Ecto neural progenitor cell (in vitro differentiated cells): ENCODE data around the gene DOCK10.
A peak's percentile ranks its signal among the peaks of the same experiment; 100 is the strongest.
"Not testable (repeated sequence)": the region's sequence is repeated elsewhere in the genome, so short reads cannot be mapped to it uniquely, and the experiment has no call there.

ENCODE experiments used
- DNase-seq: peaks from one replicate; pipeline ENCODE4 v3.0.0-alpha.2; 2018; ENCODE audit warnings: low spot score

DOCK10 gene

DNA sequence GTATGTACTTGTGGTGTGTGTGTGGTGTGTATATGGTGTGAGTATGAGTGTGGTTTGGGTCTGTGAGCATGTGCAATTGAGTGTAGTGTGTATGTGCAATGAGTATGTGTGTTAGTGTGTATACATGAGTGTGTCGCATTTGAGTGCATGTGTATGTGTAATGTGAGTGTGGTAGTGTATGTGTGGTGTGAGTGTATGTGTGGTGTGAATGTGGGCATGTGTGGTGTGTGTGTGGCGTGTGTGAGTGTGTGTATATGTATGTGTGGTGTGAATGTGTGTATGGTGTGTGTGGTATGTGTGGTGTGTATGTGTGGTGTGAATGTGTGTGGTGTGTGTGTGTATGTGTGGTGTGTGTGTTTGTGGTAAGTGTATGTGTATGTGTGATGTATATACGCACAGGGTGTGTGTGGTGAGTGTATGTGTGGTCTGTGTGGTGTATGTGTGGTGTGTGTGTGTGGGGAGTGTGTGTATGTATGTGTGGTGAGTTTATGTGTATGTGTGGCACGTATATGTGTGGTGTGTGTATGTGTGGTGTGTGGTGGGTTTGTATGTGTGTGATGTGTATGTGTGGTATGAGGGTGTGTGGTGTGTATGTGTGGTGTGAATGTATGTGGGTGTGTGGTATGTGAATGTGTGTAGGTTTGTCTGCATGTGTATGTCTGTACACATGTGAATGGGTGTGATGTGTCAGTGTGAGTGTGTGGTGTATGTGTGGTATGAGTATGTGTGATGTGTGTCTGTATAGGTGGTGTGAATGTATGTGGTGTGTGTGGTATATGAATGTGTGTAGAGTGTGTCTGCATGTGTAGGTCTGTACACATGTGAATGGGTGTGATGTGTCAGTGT, 123.4 kb downstream of the DOCK10 start:
- DNase-seq = no peak

DNA sequence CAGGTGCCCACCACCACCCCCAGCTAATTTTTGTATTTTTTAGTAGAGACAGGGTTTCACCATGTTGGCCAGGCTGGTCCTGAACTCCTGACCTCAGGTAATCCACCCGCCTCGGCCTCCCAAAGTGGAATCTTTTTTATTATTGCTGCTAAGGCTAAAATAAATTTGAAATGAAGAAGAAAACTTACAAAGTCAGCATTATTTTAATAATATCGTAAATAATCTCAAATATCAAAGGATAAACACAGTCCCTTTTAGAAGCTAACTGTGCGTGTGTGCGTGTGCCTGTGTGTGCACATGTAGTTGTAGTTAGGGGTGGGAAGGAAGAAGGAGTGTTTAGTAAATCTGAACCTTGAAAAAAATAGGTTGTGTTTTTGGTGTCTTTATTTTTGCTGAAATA, 125.0 kb downstream of the DOCK10 start:
- DNase-seq = not testable (repeated sequence)

DNA sequence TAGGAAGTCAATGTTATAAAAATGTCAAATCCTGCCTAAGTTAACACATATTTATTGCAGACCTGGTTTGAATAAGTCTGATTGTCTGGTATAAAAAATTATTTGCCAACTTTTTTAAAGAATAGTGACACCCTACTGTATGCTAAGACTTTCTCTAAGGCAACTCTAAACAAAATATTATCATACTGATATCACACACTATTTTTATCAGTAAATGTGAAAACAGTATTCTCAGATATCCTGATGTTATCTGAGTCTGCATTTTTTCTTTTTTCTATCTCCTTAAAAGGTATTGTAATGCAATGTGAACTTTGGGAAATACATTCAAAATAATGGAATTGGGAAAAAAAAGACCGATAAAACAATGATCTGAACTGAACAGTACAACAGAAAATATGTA, 127.1 kb downstream of the DOCK10 start:
- DNase-seq = no peak

DNA sequence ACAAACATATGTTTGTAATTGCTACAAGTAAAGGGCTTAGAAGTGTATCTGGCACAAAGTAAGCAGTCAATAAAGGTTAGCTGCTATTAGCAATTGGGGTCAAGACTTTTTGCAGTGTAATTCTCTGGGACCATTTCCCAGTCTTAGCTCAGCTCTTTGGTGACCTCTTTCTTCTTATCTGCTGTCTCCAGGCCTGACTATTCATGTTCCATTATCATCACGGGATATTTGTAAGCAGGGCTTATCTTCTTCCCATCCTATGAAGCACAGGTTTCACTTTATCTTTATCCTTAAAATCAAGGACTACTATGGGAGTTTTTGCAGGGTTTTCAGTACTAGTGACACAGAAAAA, 131.7 kb downstream of the DOCK10 start:
- no peak for DNase-seq

DNA sequence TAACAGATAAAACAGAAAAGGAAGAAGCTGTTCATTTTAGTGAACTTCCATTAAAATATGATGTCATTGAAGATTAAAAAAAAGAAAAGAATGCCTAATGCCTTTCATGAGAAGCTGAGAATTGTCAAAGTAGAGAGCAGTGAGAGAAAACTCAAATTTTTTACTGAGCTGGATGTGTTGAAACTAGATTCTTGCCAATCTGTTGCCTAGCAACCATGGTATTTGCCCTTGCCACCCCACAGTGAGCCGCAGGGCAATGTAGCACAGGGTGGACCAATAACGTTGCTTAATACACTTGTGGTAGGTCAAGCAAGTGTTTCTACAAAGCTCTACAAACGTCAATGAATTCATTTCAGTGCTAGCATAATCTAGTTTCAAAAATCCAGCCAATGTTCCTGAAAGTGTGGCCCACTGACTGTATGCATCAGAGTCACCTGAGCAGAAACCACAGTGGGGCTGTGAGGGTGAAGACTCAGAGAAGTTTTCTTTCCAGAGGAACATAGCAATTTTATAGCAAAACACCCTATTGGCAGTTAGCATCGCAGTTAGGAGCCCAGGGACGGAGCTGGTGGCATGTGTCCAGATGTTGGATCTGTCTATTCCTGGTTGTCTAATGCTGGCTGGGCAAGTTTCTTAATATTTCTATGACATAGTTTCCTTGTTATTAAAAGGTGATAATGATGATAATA, 132.2 kb downstream of the DOCK10 start:
- peak; percentile 53 for DNase-seq

DNA sequence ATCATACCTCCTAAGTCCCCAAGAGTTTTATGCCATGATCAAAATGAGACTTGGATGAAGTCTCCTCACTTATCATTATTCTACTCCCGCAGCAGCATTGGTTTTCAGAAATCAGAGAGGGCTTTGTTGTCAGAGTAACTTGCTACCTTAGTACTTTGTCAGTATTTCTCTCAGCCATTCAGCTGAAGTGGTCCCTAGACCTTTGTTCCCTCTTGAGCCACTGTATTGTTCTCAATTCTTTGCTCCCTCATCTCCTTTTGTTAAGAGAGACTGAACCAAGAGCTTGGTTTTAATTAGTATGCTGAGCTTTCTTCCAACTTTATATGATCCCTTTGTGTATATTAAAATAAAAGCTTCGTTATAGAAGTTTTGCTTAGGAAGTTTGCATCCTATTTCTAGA, 133.4 kb downstream of the DOCK10 start:
- DNase-seq = no peak

DNA sequence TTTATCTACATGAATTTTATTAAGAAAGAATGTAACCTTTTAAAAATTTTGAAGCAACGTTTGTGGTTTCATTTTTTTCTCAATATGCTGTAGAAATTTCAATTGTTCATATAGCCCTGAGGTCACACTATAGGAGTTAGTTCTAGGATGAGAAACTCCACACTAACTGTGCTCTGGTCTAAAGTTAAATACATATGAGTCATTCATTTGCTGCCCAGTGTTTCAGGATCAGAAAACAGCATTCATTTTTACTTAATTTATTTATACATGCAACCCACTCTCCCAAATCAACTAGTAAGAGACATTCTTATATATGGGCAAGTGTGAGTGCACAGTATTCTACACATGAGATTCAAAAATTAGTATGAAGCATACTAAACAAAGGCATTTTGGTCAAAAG, 137.9 kb downstream of the DOCK10 start:
- DNase-seq = no peak

DNA sequence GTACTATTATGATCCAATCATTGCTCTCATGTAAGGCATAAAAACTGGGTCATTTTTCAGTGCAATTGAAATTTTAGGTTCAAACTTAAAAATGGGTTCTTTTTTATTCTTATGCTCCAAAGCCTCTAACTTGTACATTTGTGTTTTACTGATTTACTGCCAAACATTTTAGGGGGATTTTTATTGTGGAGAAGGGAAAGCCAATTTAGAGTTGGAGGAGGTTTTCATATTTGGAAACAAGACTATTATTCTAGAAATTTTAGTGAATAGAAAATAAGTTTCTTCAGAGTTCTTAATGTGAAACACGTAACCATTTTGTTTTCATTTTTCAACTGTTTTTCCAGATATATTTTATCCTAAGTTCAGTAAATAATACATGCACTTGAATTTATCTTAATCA, 138.6 kb downstream of the DOCK10 start:
- no peak for DNase-seq

DNA sequence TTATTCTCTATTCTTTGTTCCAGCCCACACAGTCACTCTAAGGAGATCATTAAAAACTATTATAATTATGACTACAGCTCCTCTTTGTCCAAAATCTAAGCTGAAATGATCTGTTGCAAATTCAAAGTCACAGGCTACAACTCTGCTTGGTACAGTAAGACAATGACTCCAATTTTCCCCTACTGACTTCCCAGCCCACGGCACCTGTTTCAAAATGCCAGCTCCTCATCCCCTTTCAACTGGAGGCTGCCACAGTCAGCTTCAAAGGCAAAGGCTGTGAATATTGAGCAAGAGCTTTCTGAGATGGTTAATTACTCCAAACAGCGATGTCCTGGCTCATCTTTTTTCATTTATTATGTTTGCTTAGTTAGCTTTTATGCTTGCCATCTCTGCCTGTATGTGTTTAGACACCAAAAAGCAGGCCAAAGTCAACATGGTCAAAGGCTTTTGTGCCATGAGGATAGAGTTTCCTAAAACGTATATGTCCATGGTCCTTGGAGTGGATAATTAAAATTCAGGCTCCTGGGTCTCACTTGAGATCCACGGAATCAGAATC, 141.1 kb downstream of the DOCK10 start:
- no peak for DNase-seq

DNA sequence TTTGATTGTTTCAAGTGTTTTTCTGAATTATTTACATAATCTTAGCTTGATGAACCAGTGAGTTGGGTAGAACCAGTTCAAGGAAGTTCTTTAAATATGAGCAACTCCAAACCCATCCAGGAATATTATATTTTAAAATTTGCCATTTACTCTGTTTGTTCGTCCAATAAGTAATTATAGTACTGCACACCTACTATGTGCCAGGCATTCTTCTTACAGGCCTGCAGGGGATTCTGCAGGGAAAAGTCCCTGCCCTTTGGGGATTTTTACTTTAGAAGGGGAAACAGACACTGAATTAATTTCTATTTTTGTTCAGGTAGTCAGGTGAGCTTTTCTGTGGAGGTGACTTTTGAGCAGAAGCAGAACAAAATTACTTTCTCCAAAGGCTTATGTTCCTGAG, 146.9 kb downstream of the DOCK10 start:
- DNase-seq = no peak

DNA sequence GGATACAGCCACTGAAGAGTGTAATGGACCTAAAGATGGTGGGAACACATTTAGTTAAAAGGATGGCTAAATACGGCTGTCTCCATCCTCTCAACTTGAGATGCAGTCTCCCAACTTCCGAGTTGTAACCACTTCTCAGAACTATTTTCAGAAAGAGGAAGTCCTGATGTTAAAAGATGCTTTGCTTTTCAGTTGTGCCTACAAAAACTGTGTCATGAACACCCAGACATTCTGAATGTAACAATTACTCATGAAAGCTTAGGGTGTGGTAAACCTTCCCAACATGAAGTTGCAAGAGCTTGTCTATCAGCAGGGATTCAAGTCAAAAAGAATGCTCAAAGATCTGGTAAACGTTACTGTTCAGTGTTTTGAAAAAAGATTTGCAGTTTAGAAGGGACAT, 147.9 kb downstream of the DOCK10 start:
- no peak for DNase-seq

DNA sequence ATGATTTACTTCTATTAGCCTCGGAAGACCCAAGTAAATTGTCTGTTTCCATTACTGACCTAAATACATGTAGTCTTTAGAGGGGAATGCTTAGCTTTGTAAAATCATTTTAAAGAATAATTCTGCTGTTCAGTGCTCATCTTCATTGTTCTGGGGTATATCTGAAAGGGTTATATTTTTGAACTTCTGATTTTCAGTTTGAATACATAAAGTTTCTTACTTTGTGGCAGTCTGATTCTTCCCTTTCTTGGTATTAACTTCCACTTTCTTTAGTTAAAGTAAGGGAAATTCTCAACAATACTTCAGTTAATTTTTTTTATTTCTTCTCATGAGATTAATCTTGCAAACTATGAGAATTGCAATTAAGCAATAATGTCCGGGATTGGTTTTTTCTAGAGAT, 148.4 kb downstream of the DOCK10 start:
- DNase-seq = no peak

DNA sequence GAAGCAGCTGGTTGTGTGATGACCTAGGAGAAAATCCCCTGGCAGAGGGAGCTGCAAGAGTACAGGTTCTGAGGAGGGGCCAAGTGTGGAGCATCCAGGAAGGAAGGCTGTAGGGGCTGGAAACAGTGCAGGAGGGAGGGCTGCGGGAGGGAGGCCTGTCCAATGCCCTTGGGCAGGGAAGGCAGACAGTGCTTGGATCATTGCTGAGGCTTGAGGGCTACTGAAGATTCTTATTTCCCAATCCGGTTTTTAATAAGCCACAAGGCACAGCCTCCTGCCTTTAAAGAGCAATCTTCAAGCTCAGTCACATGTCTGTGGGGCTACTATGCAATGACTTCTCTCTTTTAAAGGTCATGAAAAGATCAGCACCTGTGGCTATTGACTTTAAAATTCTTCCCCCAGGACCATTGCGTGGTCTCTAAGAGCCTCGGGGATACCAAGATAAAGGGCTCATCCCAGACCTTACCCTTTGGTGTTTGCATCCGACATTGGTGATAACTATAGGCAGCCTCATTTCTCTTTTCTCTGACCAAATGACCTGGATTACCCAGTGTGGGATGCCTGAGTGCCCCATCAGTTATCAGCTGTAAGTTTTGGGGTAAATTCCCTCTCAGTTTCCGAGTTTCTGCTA, 149.6 kb downstream of the DOCK10 start:
- DNase-seq = no peak

DNA sequence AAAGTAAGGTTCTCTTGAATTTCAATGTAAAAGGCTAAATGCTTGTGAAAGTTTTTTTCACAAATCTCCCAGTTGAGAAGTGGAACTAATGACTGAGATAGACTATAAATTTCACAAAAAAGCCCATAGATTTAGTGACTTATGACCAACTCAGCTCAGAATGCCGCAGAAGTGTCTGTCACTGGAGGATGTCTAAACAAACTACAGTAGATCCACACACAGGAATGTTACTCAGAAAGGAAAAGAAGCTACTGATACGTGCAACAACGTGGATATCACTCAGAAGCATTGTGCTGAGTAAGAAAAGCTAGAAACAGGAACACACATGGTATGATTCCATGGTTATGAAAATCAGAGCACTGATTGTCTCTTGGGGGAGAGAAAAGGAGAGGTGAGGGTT, 151.9 kb downstream of the DOCK10 start:
- no peak for DNase-seq

DNA sequence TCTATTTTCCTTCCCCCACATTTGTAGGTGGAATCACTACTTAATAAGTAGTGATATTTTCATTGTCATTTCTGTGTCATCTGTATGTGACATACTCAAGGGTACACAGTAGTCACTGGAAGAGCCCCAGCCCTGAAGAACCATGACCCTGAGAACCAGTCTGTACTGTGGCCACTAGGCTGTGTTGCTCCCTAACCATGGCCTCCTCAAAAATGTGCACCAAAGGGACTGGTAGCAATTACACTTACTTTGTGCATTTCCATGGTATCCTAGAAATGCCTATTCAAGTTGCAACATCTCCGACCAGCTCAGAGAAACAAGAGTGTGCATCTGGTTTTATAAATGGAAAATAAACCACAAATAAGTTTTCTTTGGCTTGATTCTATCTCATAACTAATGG, 155.1 kb downstream of the DOCK10 start:
- DNase-seq = no peak

DNA sequence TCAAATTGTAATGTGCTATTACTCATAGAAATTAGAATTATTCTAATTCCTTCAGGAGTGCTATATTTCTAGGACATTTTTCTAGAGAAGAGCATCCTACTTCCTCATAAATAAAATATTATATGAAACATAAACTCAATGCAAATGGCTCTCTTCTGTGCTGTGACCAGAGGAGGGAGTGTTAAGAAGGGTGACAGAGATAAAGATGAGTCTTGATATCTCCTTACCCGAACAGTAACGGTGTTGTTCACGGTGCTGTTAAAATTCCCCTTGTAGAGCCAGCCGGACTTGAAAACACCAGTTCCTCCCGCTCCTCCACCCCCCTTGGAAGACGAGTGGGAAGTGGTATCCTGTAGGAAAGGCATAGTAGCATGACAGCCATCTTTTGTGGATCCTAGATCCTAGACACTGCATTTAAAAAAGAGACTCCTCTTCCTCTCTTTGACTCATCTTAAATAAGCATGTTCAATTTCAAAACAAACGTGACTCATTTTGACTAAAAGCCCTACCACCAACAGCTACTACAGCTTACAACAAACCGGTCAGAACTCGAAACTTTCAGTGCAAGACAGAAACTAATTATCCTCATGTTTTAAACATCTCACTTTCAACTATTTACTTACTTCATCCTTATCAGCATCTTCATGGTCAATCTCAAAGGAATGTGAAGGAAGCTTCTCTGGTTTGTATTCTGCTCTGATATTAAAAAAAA, 156.3 kb downstream of the DOCK10 start:
- DNase-seq = no peak

DNA sequence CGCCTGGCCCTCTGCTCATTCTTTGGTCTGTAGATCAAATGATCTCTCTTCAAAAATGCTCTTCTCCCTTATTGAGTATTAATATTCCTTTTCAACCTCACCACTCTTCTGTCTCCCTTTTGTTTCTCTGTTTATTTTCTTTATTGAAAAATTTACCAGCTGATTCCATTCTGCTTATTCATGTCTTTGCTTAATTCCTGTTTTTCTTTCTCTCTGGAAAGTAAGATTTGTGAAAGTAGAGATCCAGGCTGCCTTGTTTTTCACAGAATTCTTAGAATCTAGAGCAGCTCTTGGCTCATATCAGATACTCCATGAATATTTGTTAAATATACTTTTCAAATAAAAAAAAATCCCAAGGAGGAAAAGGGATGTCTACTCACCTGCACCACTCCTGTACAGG, 157.0 kb downstream of the DOCK10 start:
- no peak for DNase-seq

DNA sequence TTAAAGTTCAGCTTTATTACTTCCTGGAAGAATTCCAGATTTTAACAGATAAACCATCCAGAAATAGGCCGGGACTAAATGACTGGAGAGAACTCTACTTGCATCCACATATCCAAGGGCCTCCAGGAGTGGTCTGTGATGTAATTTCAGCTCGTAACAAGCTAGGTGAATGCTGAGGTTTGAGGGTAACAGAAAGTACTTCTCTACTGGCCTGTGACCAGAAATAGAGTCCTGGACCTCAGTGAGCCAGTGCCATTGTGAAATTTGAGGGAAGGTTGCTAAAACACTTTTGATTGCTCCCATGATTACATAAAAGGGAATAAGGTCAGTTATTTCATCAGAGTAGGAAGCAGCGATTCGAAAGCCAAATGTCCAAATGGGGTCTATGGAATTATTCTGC, 158.1 kb downstream of the DOCK10 start:
- DNase-seq = no peak

DNA sequence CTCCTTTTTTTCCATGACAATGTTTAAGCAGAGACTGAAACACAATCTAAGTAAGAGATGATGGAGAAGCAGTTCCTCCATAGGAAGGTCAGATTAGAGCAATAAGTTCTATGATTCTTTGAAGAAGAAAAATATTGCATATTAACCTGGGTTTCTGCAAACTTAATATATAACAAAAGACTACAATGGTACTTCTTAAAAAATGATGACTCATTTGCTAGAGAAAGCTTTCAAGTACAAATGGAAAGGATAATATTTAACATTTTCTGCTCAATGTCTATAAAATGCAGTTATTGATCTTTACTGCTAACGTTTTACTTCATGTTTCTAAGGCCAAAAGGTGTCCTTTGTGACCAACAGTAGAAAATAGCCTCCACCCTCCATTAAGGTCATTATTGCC, 158.6 kb downstream of the DOCK10 start:
- no peak for DNase-seq

DNA sequence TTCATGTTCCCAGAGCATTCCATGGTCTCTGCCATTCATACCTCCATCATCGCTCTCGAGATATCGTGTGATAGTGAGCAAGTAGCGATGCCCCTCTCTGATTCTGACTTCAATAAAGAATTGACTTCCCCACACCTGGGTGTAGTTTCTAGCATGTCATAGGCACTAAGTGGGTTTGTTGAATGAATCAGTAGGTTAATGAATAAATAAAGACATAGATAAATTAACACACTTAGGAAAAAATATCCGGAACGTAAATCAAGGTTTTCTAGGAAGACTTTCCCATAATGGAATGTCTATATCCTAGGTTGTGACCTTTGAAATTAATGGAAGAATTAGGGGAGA, 159.1 kb downstream of the DOCK10 start:
- DNase-seq = no peak

DNA sequence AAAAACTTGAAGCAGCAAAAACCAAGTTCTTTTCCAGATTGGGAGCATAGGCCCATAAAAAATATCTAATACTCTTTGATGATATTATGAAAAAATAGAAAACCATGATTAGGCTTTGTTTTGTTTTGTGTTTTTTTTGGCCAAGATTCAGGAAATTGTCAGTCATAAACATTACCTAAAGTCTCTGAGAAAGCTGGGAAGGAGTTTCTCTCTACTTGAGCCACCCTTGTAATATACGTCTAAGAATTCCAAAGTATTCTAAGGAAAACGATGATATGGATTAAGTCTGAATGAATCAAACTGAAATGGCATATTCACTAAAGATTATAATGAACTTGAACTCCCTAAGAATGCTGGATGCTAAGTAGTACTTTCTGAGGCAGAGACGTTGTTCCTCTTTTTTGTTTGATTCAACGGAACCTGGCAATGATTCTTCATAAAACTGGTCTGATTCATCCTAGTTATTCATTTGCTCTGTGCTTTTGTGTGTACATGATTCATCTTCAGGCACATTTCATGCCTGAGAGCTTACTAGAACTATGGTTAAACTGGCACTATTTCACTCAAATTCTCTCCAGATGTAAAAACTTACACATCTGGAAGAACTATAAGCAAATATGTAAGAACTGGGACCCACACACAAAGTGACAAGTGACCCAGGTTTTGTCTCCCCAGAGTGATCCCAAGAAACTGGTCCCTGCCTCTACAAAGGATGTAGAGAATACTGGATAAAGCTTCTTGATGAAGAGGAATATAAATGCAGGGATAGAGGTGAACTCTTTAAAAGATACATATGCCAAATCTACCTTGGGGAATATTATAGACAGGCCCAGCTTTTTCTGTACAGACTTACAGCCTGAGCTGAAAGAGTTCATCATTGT, 159.7 kb downstream of the DOCK10 start:
- no peak for DNase-seq

DNA sequence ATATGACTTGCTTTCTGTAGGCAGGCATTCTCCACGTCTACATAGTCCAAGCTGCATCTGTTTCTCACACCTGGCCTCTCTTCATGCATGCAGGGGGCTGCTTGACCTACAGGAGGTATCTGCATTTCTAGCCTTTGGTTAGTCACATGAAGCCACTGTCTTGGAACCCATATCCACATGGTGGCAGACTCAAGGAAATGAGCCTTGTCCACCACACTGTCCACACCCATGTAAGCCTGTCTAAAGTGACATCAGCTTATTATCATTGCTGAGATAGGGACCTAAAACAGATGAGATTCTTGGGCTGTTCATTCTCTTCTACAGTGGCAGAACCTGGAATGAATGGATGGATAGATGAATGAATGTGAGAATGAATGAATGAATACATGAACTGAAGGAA, 160.4 kb downstream of the DOCK10 start:
- DNase-seq = no peak
